Renal pelvis (tissue), 12 donors: ENCODE results near the gene CHIC1. TPM values are rescaled to one million over a fixed set of nuclear protein-coding genes. Genes with fewer than 3 reads are reported as not detected.
"Not testable (repeated sequence)": the region's sequence is repeated elsewhere in the genome, so short reads cannot be mapped to it uniquely, and the experiment has no call there.

Experiments used
- DNase-seq: peaks from one replicate; pipeline ENCODE4 v3.0.0-alpha.2; 2013
- long read RNA-seq, 16 experiments: transcript quantifications; one replicate each; lab custom pipeline, GENCODE V29; 2026
- polyA plus RNA-seq, 3 donors: library from polyadenylated mRNA; unstranded; fragments of 120-200 nt; gene quantifications; one replicate each; pipeline ENCODE4 v1.2.1, GENCODE V29; 2013; ENCODE audit not compliant: insufficient read length in 3 of 3

The CHIC1 gene
- polyA plus RNA-seq = 10 to 100 TPM in 2 of 3 donors, 1 to 10 TPM in 1; 8.6 to 11.7 (median 10.9) TPM
- long read RNA-seq, donor 1 = 0 reads
- long read RNA-seq, donor 2 = 0 reads
- long read RNA-seq, donor 3, full-length matches to known transcripts = 2 of 2 reads
- long read RNA-seq, donor 3, partial matches to known transcripts = 0 of 2 reads
- long read RNA-seq, donor 3, other reads (novel, unspliced or antisense) = 0 of 2 reads
- long read RNA-seq, donor 4 = 0 reads
- long read RNA-seq, donor 5 = 0 reads
- long read RNA-seq, donor 6 = 0 reads
- long read RNA-seq, donor 7, full-length matches to known transcripts = 1 of 1 reads
- long read RNA-seq, donor 7, partial matches to known transcripts = 0 of 1 reads
- long read RNA-seq, donor 7, other reads (novel, unspliced or antisense) = 0 of 1 reads
- long read RNA-seq, donor 8 = 0 reads
- long read RNA-seq, donor 9 = 0 reads
- long read RNA-seq, donor 10 = 0 reads
- long read RNA-seq, donor 11 = 0 reads
- long read RNA-seq, donor 12, full-length matches to known transcripts = 1 of 1 reads
- long read RNA-seq, donor 12, partial matches to known transcripts = 0 of 1 reads
- long read RNA-seq, donor 12, other reads (novel, unspliced or antisense) = 0 of 1 reads
- long read RNA-seq, donor 13 = 0 reads
- long read RNA-seq, donor 14, full-length matches to known transcripts = 2 of 2 reads
- long read RNA-seq, donor 14, partial matches to known transcripts = 0 of 2 reads
- long read RNA-seq, donor 14, other reads (novel, unspliced or antisense) = 0 of 2 reads
- long read RNA-seq, donor 15, full-length matches to known transcripts = 1 of 1 reads
- long read RNA-seq, donor 15, partial matches to known transcripts = 0 of 1 reads
- long read RNA-seq, donor 15, other reads (novel, unspliced or antisense) = 0 of 1 reads
- long read RNA-seq, donor 16 = 0 reads

- peak; percentile 66 for DNase-seq
These were observed at the start of gene CHIC1 for GRCh38 chrX:73562984-73563737. Gene CHIC1, plus strand, starts transcription at chrX:73563197. Its CDS starts 88 bp downstream, at chrX:73563285.

DNA sequence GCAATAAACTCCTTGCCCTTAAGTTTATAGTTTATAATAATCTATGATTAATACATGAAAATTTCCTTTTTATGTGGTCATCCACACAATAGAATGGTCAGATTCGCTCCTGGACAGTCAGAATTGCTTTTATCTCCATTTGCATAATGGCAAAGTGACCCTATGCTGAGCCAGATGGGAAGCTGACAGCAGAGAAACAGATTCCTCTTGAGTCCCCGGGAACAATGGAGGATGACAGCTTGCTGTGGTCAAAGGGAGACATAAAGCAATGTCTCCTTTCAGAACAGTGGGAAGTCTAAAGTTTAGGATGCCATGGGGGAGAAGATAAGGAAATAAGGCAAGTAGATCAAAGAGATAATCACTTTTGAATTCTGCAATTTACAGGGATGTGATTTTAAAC is 40.2 kb upstream of the CHIC1 start:
- DNase-seq = not testable (repeated sequence)

DNA sequence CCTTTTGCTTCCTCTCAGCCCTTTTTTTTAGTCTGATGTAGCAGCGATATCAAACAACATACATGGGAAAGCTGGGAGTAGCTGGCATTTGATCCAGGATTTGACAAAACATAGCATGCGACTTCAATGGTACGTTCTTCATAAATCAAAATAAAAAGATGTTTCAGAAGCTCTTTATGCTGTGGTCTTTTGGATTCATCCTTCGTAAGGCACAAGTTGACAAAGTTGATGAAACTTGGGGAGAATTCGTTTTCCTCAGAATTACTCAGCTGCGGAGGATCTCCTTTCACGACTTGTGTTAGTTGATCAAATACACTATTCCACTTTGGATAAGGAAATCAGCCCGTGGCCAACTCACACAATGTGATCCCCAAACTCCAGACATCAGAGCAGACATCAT is 38.1 kb upstream of the CHIC1 start:
- no peak for DNase-seq

- no peak for DNase-seq
These were observed 36.9 kb upstream of the CHIC1 start for GRCh38 chrX:73525928-73526690.

DNA sequence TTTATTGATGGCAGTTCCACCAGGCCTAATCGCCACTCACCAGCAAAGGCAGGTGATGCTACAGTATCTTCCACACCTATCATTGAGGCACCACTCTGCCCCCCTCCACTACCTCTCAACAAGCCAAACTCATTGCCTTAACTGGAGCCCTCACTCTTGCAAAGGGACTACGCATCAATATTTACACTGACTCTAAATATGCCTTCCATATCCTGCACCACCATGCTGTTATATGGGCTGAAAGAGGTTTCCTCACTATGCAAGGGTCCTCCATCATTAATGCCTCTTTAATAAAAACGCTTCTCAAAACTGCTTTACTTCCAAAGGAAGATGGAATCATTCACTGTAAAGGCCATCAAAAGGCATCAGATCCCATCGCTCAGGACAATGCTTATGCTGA is 31.3 kb upstream of the CHIC1 start:
- not testable (repeated sequence) for DNase-seq

GRCh38 chrX:73556159-73556558 is 6.8 kb upstream of the CHIC1 start:
- no peak for DNase-seq

DNA sequence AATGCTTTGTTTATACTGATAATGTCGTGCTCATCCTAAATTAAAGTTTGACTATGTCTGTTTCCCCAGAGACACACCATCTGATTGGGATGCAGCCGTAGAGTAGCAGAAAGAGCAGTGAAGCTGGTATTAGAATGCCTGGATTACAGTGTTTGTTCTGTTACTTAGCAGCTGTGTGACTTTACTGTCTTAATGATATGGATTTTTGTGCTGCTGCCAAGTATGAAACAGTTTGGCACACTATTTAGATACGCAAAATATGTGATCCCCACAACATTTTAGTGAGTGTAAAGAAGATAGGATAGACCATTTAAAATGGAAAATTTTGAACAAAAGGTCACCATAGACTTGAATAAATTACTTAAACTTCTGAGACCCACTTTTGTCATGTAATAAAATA is 1.2 kb upstream of the CHIC1 start:
- DNase-seq = no peak

DNA sequence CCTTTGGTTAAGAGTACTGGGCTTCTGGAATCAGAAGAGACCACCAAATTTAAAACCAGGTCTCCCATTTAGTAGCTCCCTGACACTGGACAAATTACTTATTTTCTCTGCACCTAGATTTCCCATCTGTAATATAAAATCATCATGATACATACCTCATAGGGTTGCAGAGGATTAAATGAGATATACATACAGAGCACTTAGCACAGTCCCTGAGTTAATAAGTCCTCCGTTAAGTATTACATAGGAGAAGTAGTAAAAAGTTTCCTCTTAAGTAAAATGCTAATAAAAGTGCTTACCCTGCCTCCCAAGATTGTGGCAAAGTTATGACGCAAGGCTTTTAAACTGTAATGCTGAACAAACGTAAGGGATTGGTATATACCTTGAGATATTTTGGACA is 539 bp upstream of the CHIC1 start:
- no peak for DNase-seq

DNA sequence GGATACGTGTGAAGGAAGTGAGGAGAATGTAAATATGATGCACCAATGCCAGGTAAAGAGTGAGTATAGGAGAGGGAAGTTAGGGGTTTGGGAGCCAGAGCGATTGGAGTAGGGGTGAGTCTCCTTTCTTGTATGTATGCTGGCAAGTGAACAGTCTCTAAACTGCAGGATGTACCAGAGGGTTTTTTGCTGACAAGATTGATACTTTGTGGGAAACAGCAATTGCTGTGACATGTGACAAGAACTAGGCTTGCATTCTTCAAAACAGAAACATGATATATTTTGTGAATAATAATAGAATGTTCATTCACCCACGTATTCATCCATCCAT is 706 bp downstream of the CHIC1 start:
- no peak for DNase-seq

DNA sequence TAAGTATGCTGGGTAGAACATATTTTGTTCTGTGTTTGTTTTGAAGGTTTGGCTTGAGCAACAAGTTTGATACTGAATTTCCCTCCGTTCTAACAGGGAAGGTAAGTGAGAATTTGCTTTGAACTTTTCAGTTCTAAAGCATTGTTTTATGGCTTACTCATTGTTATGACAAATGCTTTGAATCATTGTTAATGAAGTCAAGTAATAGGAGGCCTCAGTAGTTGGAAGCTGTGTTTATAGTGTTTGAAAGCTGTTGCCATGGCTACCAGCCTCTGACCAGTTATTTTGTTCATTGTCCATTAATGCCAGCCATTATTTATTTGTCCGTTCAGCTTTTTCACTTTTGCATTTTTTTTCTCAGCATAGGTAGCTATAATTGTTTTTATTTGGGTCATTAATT is 14.4 kb downstream of the CHIC1 start:
- DNase-seq = peak; percentile 36

GRCh38 chrX:73581002-73581628 is 18.1 kb downstream of the CHIC1 start:
- DNase-seq = no peak

- DNase-seq = not testable (repeated sequence)
These were observed 34.8 kb downstream of the CHIC1 start for GRCh38 chrX:73597758-73598157.

- DNase-seq = no peak
These were observed 52.0 kb downstream of the CHIC1 start for GRCh38 chrX:73615022-73615421.

- DNase-seq = not testable (repeated sequence)
These were observed 78.7 kb downstream of the CHIC1 start for GRCh38 chrX:73641669-73642068.

DNA sequence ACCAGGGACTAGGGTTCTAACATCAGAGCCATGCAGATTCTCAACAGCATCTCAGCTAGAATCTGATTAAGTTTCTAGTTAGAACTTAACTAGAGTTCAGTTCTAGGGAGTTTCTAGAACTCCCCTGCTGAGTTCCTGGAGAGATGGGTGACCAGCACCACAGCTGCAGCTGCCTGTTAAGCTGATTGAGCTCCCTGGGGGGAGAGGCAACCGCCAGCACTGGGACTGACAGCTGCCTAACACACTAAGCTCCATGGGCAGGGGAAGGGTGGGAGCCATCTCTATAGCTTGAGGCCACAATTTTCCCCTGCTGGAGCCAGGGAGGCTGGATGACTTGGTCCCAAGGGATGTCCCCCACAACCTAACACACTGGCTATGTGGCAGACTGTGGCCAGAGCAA is 84.2 kb downstream of the CHIC1 start:
- DNase-seq = no peak

GRCh38 chrX:73647632-73648322 is 84.8 kb downstream of the CHIC1 start:
- no peak for DNase-seq

DNA sequence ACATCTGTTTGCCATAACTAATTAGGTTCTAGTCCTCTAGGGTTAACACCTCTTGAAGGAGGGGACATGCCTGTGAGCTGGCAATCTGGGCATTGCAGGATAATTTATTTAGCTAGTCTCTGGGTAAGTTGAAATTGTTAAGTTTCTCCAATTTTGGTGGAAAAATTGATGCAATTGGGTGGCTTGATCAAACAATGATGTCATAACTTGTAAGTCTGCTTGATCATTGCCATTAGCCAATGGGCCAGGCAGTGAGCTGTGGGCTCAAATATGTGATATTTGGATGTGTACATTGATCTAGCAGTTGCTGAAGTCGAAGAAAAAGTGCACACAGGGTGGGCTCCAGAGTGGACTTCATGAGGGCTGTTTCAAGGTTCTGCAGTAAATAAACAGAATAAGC is 98.3 kb downstream of the CHIC1 start:
- DNase-seq = not testable (repeated sequence)

GRCh38 chrX:73668779-73669178 is 105.8 kb downstream of the CHIC1 start:
- DNase-seq = no peak

- no peak for DNase-seq
These were observed 118.4 kb downstream of the CHIC1 start for GRCh38 chrX:73681408-73681807.

DNA sequence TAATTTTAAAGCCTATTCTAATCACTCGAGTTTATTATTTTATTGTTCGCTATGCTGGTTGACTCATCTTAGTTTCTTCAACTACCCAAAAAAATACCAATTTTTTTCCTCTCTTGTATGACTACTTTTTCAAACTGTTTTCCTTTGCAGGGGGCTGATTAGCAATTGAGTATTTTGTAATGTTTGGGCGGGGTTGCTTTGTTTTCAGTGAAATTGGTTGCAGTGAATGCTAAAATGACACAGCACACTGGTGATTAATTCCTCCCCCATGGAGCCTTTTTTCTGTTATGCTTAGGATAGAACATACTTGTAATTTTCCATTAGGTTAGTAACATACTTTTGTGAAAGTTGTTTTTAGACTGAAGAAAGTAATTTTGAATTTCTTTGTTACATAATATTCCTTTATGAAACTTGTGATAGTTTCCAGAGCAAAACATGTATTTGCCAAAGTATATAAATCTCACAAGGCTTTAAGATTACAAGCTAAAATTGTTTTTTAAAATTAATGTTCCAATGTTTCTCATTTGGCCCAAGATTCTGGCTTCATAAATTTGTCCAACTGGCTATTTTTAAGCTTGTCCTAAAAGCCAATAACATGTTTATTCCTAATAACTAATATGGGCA is 120.4 kb downstream of the CHIC1 start:
- DNase-seq = no peak
